Vagina (tissue), 2 donors: ENCODE data around the gene AMOTL2. TPM values are rescaled to one million over a fixed set of nuclear protein-coding genes. Genes with fewer than 3 reads are reported as not detected.

Experiments used
- DNase-seq, 2 donors: peaks; one replicate each; pipeline ENCODE4 v3.0.0-alpha.2; 2017; ENCODE audit errors: extremely low spot score in 2 of 2
- H3K27ac ChIP-seq: fragments of 200-600 bp; sonication (generic); one replicate; pipeline ENCODE4 v1.5.1; 2019
- H3K27me3 ChIP-seq: fragments of 200-600 bp; sonication (generic); one replicate; pipeline ENCODE4 v1.5.1; 2019
- H3K36me3 ChIP-seq, 2 donors: fragments of 200-600 bp; sonication (generic); one replicate each; pipeline ENCODE4 v1.5.1; 2017 to 2019
- H3K4me1 ChIP-seq: fragments of 200-600 bp; sonication (generic); one replicate; pipeline ENCODE4 v1.5.1; 2019
- H3K4me3 ChIP-seq, 2 donors: fragments of 200-600 bp; sonication (generic); 1 replicate in 1 of 2; 2 replicates in 1 of 2; pipeline ENCODE4 v1.5.1; 2016 to 2019
- H3K9me3 ChIP-seq: fragments of 200-600 bp; sonication (generic); one replicate; pipeline ENCODE4 v1.5.1; 2019
- CTCF ChIP-seq, 3 experiments: fragments of 450-650 bp in 2 of 3; fragments of 200-600 bp in 1 of 3; sonication (generic) in 1 of 3; IDR thresholded peaks; one replicate each; pipeline ENCODE4 v1.5.1; 2017 to 2019; ENCODE audit warnings: antibody characterized with exemption in 3 of 3, mild to moderate bottlenecking in 2 of 3, moderate library complexity in 2 of 3
- POLR2A ChIP-seq, 2 donors: fragments of 450-650 bp; IDR thresholded peaks; one replicate each; pipeline ENCODE4 v1.6.1; 2017; ENCODE audit warnings: antibody characterized with exemption in 2 of 2, mild to moderate bottlenecking in 2 of 2, moderate library complexity in 2 of 2
- POLR2AphosphoS5 ChIP-seq, 2 donors: sonication (generic); formaldehyde crosslinking; IDR thresholded peaks; one replicate each; pipeline ENCODE4 v1.9.0; 2017; ENCODE audit warnings: antibody characterized with exemption in 2 of 2, mild to moderate bottlenecking in 2 of 2, low read depth in 1 of 2; ENCODE audit not compliant: insufficient read depth in 1 of 2
- intact Hi-C: fragments of 100-400 bp; cut with DNase I; formaldehyde crosslinking; loops from one replicate; pipeline ENCODE4 v1.15.1; 2023
- total RNA-seq: library from RNA; depleted of rRNA; stranded (reverse); fragments of >200 nt; gene quantifications from one replicate; pipeline ENCODE4 v1.2.3, GENCODE V29; 2016

Gene AMOTL2
- total RNA-seq, 1 donor from 2014 or later: 60.6 TPM

DNA sequence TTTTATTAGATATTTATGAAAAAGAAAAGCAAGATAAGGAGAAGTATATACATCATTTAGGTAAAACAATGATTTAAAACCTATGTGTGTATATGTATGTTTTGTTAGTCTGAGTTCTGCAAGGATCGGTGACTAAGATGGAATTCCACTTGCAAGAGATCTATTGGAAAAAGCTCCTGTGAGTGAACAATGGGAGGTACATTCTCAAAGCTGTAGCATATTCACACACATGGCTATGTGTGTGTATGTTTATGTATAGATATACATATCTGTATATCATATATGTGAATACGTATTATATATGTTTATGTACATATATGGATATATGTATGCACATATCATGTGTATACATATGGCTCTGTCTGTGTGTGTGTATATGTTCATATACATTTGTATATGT lies 54.3 kb downstream of the AMOTL2 start:
- no peak overlapping the region for H3K4me3 ChIP-seq
- H3K27ac ChIP-seq: no peak overlapping the region
- H3K4me1 ChIP-seq: peaks cover 28% of the 10 kb centered on the region
- no peaks in the 10 kb centered on the region for H3K27me3 ChIP-seq
- no peaks in the 10 kb centered on the region for H3K36me3 ChIP-seq
- TF ChIP-seq CTCF (IDR thresholded peaks at IDR 0.05) (no peak), POLR2A (IDR thresholded peaks at IDR 0.05) (no peak), POLR2AphosphoS5 (IDR thresholded peaks at IDR 0.05; ENCODE audit: insufficient read depth in 1 of 2, low read depth in 1 of 2) (no peak)
- DNase-seq: no peak
- intact Hi-C loops: no loop called here
- no peaks in the 10 kb centered on the region for H3K9me3 ChIP-seq

DNA sequence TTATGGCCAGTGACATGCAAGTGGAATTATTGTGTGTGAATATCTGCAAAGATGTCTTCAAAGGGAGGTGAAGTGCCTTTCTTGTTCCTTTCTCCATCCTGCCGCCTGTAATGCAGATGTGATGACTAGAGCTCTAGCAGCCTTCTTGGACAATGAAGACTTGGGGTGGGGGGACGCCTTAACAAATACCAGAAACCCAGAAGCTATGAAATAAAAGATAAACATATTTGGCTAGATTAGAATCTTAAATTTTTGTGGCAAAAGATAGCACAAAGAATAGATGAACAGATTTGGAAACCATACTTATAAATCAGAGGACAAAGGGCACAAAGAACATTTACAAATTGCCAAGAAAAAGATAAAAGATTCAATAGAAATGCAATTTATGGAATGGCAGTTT lies 56.1 kb downstream of the AMOTL2 start:
- Histone ChIP-seq H3K4me1 (peaks cover 44% of the 10 kb centered on the region), H3K27me3 (no peaks in the 10 kb centered on the region), H3K36me3 (no peaks in the 10 kb centered on the region), H3K9me3 (no peaks in the 10 kb centered on the region), H3K27ac (no peak overlapping the region), H3K4me3 (no peak overlapping the region)
- intact Hi-C loops: no loop called here
- DNase-seq: peak in 1 of 2 donors; percentile 22
- TF ChIP-seq CTCF (IDR thresholded peaks at IDR 0.05): no peak

DNA sequence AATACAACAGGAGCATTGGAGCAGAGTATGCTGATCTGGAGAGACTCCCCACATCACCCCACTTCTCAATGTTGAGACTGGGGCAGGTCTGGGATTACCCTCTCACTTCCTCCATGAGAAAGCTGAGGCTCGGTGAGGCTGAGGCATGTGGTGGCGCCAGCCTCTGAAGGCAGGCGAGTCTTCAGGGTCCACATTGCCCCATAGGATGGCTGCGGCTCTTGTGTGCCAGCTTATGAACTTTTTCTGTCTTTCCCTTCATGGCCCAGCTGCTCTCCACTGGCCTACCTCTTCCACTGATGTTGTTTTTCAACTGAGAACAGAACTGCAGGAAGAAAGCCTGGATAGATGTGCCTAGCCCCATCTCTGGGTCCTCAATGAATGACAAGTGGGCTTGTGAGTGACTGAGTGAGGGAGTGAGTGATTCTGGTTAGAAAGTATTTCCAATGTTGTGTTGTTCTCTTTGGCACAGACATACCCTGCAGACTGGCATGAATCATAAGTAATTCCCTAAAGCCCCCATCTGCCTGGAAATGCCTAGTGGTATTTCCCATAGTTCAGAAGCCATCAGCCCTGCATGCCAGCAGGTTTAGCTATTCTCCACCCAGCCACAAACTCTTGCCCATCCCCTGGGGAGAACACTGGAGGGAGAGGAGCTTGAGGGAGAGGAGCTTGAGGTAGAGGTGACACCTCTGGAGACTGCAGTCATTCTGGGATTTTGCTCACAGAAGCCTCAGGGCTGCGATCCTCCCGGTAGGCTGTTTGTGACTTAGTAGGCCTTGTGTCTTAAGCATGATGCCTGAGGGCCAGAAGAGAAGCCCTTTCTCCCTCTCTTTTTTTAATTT lies 56.9 kb downstream of the AMOTL2 start:
- Histone ChIP-seq H3K27ac (peak overlapping the region; percentile 47), H3K9me3 (no peaks in the 10 kb centered on the region), H3K27me3 (no peaks in the 10 kb centered on the region), H3K36me3 (no peaks in the 10 kb centered on the region), H3K4me3 (no peak overlapping the region), H3K4me1 (peaks cover 52% of the 10 kb centered on the region)
- TF ChIP-seq CTCF (IDR thresholded peaks at IDR 0.05) (no peak), POLR2A (IDR thresholded peaks at IDR 0.05) (no peak), POLR2AphosphoS5 (IDR thresholded peaks at IDR 0.05; ENCODE audit: insufficient read depth in 1 of 2, low read depth in 1 of 2) (no peak)
- peak; percentile 64 to 78 for DNase-seq
- intact Hi-C loops: no loop called here

DNA sequence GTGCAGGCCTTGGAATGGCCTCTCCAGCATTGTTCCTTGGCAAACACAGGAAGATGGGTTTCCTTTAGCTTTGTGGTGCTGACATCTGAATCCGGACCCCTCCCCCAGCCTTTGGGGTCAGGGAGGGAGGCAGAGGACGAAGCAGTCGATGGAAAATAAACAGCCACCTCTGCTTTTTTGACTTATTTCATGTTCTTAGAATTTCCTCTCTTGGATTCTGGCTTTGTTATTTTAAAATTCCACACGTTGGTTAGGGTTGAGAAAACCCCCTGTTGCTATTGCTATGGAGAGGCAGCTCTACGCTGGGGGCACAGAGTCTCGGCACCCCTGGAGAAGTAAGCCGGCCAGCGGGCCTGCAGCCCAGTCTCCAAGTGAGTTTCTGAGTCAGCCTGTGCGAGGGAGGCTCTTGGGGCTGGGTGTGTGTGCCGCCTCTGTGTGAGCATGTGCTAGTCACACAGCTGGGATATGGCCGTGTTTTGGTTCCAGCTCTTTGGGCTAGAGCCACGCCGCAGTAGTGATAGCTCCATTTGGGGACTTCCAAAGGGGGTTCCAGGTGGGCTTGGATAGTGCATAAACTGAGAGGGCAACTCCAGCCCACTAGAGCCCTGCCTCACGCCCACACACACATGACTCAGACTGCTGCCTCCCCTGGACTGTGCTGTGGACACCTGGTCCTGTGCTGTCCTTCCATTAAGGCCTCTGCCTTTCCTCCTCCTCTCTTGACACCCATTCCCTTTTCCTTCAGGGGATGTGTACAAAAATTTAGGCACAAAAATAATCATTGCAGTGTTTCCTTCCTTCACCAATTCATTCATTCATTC lies 58.8 kb downstream of the AMOTL2 start:
- H3K27ac ChIP-seq: peak overlapping the region; percentile 80
- H3K9me3 ChIP-seq: no peaks in the 10 kb centered on the region
- no peaks in the 10 kb centered on the region for H3K36me3 ChIP-seq
- TF ChIP-seq POLR2AphosphoS5 (IDR thresholded peaks at IDR 0.05; ENCODE audit: insufficient read depth in 1 of 2, low read depth in 1 of 2): peak in 1 of 2 donors; percentile 65
- TF ChIP-seq CTCF (IDR thresholded peaks at IDR 0.05): no peak
- peaks cover 60% of the 10 kb centered on the region for H3K4me1 ChIP-seq
- no peaks in the 10 kb centered on the region for H3K27me3 ChIP-seq
- intact Hi-C loops: no loop called here
- H3K4me3 ChIP-seq: no peak overlapping the region
- peak; percentile 91 for DNase-seq
